ENCODE data around the gene PFN2. TPM values are rescaled to one million over a fixed set of nuclear protein-coding genes. Genes with fewer than 3 reads are reported as not detected.

PFN2 gene
- total RNA-seq, 1 donor: 196 TPM

GRCh38 chr3:149933008-149933407, 37.7 kb downstream of the PFN2 start:
- no peak overlapping the region for H3K4me3 ChIP-seq (ENCODE audit: low read depth, low read length)
- TF ChIP-seq, protein P1, sequence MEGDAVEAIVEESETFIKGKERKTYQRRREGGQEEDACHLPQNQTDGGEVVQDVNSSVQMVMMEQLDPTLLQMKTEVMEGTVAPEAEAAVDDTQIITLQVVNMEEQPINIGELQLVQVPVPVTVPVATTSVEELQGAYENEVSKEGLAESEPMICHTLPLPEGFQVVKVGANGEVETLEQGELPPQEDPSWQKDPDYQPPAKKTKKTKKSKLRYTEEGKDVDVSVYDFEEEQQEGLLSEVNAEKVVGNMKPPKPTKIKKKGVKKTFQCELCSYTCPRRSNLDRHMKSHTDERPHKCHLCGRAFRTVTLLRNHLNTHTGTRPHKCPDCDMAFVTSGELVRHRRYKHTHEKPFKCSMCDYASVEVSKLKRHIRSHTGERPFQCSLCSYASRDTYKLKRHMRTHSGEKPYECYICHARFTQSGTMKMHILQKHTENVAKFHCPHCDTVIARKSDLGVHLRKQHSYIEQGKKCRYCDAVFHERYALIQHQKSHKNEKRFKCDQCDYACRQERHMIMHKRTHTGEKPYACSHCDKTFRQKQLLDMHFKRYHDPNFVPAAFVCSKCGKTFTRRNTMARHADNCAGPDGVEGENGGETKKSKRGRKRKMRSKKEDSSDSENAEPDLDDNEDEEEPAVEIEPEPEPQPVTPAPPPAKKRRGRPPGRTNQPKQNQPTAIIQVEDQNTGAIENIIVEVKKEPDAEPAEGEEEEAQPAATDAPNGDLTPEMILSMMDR (IDR thresholded peaks at IDR 0.05; ENCODE audit: insufficient read depth, low read depth, low read length): no peak
- no peak for DNase-seq (ENCODE audit: low read depth)

GRCh38 chr3:149920119-149920518, 50.6 kb downstream of the PFN2 start:
- H3K4me3 ChIP-seq (ENCODE audit: low read depth, low read length): no peak overlapping the region
- TF ChIP-seq, protein P1 (IDR thresholded peaks at IDR 0.05; ENCODE audit: insufficient read depth, low read depth, low read length): no peak
- no peak for DNase-seq (ENCODE audit: low read depth)

GRCh38 chr3:149919509-149919908, 51.2 kb downstream of the PFN2 start:
- H3K4me3 ChIP-seq (ENCODE audit: low read depth, low read length): no peak overlapping the region
- TF ChIP-seq, protein P1 (IDR thresholded peaks at IDR 0.05; ENCODE audit: insufficient read depth, low read depth, low read length): no peak
- no peak for DNase-seq (ENCODE audit: low read depth)

GRCh38 chr3:149917124-149917667, 53.5 kb downstream of the PFN2 start:
- no peak overlapping the region for H3K4me3 ChIP-seq (ENCODE audit: low read depth, low read length)
- TF ChIP-seq, protein P1 (IDR thresholded peaks at IDR 0.05; ENCODE audit: insufficient read depth, low read depth, low read length): no peak
- DNase-seq (ENCODE audit: low read depth): no peak

Small RNA genes within 50 kb of the gene (small RNA-seq; reads per million reads assigned to genes)
- gene RNU6-720P: not detected

Other genes with a start within 250 kb of the PFN2 start
- 28.3 and 34.5 TPM in 2 replicates for gene COMMD2, start 218.4 kb downstream of the PFN2 start, total RNA-seq
- gene ANKUB1, start 178.3 kb downstream of the PFN2 start, total RNA-seq: not detected in 2 replicates
- 48.3 and 77.3 TPM in 2 replicates for gene RNF13, start 157.7 kb downstream of the PFN2 start, total RNA-seq

Data from fibroblast of villous mesenchyme (primary cell).